EL (cell line): ENCODE results near the gene MAZ.
"Not testable (repeated sequence)": the region's sequence is repeated elsewhere in the genome, so short reads cannot be mapped to it uniquely, and the experiment has no call there.

Experiments
- DNase-seq: peaks from one replicate; pipeline ENCODE4 v3.0.0-alpha.2; 2016

MAZ gene

GRCh38 chr16:29784901-29785500 is 21.3 kb upstream of the MAZ start:
- DNase-seq = peak; percentile 73

- not testable (repeated sequence) for DNase-seq
These were observed 19.2 kb upstream of the MAZ start for GRCh38 chr16:29787155-29787554.

DNA sequence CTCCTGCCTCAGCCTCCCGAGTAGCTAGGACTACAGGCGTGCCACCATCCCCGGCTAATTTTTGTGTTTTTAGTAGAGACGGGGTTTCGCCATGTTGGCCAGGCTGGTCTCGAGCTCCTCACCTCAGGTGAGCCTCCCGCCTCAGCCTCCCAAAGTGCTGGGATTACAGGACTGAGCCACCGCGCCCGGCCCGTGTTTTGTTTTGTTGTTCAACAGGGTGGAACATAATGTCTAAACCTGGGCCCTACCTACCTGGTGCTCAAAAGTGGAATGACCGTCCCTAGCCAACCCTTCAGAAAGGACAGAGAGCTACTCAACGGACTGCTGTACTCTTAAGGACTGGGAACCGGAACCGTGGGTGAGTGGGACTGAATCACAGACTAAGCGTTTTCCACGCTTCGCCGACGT is 16.6 kb upstream of the MAZ start:
- no peak for DNase-seq

DNA sequence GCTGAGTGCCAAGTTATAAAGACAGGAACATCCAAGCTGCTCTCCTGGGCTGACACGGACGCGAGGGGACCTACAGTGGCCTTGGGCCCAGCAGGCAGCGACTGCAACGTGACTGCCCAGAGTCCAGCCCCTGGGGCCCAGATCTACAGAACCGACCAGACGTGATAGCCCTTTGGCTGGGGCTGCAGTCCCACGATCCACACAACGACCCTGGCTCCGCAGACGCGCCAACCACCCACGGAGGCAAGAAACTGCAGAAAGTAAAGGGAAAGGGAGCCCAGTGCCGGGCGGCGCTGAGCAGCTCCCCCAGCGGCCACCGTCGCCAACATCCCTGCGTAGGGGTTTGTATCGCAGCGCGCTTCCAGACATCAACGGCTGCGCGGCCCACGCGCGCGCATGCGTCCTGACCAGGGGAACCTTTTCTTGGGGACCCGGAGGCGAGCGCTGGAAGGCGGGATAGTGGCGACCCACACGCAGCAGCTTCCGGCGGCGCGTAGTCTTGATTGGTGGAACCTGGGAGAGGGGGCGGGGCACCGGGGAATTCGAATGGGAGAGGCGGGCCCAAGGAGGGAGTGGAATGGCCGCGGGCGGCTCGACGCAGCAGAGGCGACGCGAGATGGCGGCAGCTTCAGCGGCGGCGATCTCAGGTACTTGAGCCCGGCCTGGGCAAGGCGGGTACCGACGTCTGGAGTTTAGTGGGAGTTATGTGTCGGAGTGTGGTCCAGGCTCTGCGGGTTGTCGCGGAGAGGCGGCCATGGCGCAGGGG is 16.0 kb upstream of the MAZ start, which contains the start of gene KIF22:
Gene KIF22 (plus strand): TSS at position 569 of the 766 bp plus-strand sequence. CDS start 9 bp downstream, at position 578.
- DNase-seq = peak; percentile 98

GRCh38 chr16:29790949-29791844 is 15.1 kb upstream of the MAZ start:
- no peak for DNase-seq

DNA sequence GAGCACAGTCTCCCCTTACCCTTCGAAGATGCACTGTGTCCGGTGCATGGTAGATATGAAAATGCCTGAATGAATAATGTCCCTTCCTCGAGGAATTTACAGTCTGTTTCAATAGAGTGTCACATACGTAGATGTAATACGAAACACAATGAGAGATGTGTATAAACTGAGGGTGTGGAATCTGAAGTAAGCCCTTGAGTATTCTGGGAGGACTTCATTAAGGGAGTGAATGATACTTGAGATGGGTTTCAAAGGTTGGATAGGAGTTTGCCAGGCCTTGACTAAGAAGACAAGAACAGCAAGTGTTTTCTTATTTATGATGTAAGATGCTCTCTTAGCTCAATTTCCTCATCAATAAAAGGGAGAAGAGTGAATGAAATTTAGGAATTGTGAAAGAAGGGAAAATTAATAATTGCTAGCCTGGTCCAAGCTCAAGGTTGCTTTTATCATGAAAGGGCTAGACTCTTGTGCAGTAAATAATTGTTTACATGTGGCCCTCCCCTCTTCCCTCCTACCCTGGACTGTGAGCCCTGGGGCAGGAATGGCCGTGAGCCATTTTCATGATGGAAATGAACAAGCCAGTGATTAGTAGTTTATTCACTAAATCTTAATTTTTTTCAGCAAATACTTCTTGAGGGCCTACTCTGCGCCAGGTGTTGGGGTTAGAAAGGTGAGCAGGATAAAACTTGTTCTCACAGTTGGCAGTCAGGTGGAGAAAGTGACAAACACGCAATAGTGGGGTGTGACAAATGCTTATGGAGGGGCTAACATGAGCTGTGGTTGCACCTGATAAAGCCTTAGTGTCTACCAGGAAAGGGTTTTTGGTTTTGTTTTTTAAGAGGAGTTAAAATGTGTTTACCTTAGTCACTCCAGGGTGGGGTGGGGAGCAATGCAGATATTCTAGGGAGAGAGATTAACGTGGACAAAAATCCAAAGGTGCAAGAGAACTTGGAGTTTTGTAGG is 14.2 kb upstream of the MAZ start:
- DNase-seq = no peak

- DNase-seq = not testable (repeated sequence)
These were observed 13.2 kb upstream of the MAZ start for GRCh38 chr16:29793153-29793552.

DNA sequence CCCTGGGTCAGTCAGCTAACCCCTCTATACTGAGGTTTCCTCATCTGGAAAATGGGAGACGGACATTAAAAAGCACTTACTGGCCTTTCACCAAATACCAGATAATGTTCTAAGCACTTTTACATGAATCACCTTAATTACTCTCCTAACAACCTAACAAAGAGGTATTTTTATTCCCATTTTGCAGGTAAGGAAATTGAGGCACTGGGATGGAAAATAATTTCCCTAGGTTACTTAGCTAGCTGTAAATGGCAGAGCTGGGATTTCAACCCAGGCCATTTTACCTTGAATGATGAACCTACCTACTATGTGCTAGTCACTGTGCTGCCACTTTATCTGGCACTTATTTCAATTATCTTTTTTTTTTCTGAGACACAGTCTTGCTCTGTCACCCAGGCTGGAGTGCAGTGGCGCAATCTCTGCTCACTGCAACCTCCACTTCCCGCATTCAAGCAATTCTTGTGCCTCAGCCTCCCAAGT is 12.1 kb upstream of the MAZ start:
- DNase-seq = no peak

DNA sequence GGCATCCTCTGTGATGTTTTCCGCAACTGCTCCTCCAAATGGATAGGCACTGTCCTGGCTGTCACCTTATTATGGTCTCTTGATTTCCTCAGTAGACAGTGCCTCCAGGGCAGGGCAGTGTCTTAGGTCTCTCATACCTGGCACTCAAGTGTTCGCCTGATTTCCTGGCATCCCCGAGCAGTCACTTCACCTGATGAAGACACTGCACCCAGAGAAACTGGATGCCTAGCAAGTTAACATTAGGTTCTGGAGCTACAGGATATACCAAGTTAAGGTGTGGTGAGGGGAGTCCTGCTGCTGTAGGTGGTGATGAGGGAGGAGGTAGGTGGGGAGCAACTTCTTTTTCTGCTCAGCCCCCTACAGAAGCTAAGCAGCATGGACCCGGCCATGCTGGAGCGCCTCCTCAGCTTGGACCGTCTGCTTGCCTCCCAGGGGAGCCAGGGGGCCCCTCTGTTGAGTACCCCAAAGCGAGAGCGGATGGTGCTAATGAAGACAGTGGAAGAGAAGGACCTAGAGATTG is 3.9 kb upstream of the MAZ start:
- no peak for DNase-seq

- no peak for DNase-seq
These were observed 2.3 kb upstream of the MAZ start for GRCh38 chr16:29804020-29804419.

GRCh38 chr16:29804455-29805231 is 1.7 kb upstream of the MAZ start:
- DNase-seq = peak; percentile 60

- peak; percentile 97 for DNase-seq
These were observed 864 bp upstream of the MAZ start for GRCh38 chr16:29805232-29806098.

DNA sequence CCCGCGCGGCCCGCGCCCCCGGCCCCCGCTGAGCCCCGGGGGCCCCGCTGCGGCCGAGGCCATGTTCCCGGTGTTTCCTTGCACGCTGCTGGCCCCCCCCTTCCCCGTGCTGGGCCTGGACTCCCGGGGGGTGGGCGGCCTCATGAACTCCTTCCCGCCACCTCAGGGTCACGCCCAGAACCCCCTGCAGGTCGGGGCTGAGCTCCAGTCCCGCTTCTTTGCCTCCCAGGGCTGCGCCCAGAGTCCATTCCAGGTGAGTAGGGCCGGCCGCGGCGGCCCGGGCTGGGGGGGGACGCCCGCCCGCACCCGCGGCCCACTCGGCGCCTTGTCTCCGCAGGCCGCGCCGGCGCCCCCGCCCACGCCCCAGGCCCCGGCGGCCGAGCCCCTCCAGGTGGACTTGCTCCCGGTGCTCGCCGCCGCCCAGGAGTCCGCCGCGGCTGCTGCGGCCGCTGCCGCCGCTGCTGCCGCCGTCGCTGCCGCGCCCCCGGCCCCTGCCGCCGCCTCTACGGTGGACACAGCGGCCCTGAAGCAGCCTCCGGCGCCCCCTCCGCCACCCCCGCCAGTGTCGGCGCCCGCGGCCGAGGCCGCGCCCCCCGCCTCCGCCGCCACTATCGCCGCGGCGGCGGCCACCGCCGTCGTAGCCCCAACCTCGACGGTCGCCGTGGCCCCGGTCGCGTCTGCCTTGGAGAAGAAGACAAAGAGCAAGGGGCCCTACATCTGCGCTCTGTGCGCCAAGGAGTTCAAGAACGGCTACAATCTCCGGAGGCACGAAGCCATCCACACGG is 504 bp downstream of the MAZ start:
- DNase-seq = peak; percentile 57

DNA sequence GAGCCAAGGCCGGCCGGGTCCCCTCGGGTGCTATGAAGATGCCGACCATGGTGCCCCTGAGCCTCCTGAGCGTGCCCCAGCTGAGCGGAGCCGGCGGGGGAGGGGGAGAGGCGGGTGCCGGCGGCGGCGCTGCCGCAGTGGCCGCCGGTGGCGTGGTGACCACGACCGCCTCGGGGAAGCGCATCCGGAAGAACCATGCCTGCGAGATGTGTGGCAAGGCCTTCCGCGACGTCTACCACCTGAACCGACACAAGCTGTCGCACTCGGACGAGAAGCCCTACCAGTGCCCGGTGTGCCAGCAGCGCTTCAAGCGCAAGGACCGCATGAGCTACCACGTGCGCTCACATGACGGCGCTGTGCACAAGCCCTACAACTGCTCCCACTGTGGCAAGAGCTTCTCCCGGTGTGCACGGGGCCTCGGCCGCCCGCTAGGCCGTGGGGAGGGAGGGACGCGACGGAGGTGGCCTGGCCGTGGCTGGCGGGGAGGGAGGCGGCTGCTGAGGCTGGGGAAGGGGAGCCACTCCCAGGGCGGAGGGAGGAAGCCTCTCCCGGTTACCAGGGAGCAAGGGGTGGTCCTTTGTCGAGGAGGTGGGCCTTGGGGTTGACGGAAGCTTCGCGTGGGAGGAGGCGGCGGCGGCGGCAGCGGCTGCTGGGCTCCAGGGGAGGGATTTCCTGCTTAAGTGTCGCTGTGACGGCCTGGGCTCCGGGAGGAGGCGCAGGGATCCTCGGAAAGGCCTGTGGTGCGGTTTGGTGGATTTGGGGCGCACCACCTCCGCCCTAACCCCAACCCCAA is 1.3 kb downstream of the MAZ start:
- peak; percentile 95 for DNase-seq

DNA sequence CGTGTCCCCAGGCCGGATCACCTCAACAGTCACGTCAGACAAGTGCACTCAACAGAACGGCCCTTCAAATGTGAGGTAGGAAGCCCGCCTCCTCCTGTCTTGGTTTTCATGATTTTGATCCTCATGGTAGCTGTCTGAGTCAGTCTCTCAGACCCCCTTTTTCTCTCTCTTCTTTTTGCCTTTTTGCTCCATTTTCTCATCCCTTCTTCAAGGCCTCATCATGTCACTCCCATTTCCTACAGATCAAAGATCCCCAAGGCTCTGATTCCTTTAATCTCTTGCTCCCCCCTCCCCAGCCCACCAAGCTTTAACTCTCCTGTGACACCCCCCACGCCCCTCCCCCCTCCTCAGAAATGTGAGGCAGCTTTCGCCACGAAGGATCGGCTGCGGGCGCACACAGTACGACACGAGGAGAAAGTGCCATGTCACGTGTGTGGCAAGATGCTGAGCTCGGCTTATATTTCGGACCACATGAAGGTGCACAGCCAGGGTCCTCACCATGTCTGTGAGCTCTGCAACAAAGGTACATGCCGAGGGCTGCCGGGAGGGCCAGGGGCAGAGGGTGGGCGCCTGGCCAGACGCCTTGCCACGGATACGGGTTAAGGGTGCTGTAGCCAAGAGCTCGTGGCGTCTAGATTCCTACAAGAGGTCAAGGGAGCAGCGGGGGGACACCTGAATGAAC is 2.0 kb downstream of the MAZ start:
- no peak for DNase-seq

- no peak for DNase-seq
These were observed 2.9 kb downstream of the MAZ start for GRCh38 chr16:29809031-29809747.
